HG03354 (cell line): ENCODE results near the gene IDUA.

Experiments
- ATAC-seq: cut with Tn5 transposase; IDR thresholded peaks from one replicate; pipeline ENCODE4 v1.9.1; 2021; ENCODE audit warnings: mild to moderate bottlenecking; ENCODE audit not compliant: unreplicated experiment, poor library complexity, severe bottlenecking

Gene IDUA

GRCh38 chr4:984336-985054, 2.3 kb upstream of the IDUA start:
- no peak for ATAC-seq

- ATAC-seq: no peak
Measured at GRCh38 chr4:985123-985830, 1.6 kb upstream of the IDUA start.

GRCh38 chr4:986428-986878, 391 bp upstream of the IDUA start:
- peak; percentile 21 for ATAC-seq

- ATAC-seq: no peak
Measured at GRCh38 chr4:987624-988513, 1.0 kb downstream of the IDUA start.

- ATAC-seq: no peak
Measured at GRCh38 chr4:988726-989721, 2.2 kb downstream of the IDUA start.

- no peak for ATAC-seq
Measured at GRCh38 chr4:989722-990471, 3.1 kb downstream of the IDUA start.

GRCh38 chr4:990746-991367, 4.0 kb downstream of the IDUA start:
- no peak for ATAC-seq

GRCh38 chr4:991451-992296, 4.8 kb downstream of the IDUA start:
- no peak for ATAC-seq

GRCh38 chr4:992297-993110, 5.7 kb downstream of the IDUA start:
- no peak for ATAC-seq

GRCh38 chr4:993111-994029, 6.5 kb downstream of the IDUA start, which contains the start of gene SLC26A1:
TSS of gene SLC26A1 (minus strand) at chr4:993404. CDS start at chr4:991703, 1,701 bp downstream.
- ATAC-seq: no peak

GRCh38 chr4:995311-996026, 8.6 kb downstream of the IDUA start:
- no peak for ATAC-seq

GRCh38 chr4:996030-996996, 9.5 kb downstream of the IDUA start:
- ATAC-seq: no peak

- ATAC-seq: no peak
Measured at GRCh38 chr4:996997-997374, 10.1 kb downstream of the IDUA start.
